MM.1S (cell line): Measurements from ENCODE around the gene HHIPL1.

ENCODE experiments used
- DNase-seq: peaks from one replicate; pipeline ENCODE4 v3.0.0-alpha.2; 2015
- H2AFZ ChIP-seq: fragments of 300-600 bp; sonication (generic); 2 replicates; pipeline ENCODE4 v1.6.0; 2016; ENCODE audit warnings: antibody characterized with exemption, low read length
- H3F3A ChIP-seq: fragments of 300-600 bp; sonication (generic); 2 replicates; pipeline ENCODE4 v1.6.1; 2016; ENCODE audit warnings: mild to moderate bottlenecking, antibody characterized with exemption, low read length, moderate library complexity, mixed read lengths; ENCODE audit not compliant: insufficient read depth
- H3K27ac ChIP-seq: fragments of 300-600 bp; sonication (generic); 2 replicates; pipeline ENCODE4 v1.5.1; 2016; ENCODE audit warnings: mild to moderate bottlenecking, low read length
- H3K27me3 ChIP-seq: fragments of 300-600 bp; sonication (generic); replicated peaks from 2 replicates; pipeline ENCODE4 v1.6.0; 2016; ENCODE audit warnings: low read length; ENCODE audit not compliant: insufficient read depth
- H3K36me3 ChIP-seq: fragments of 300-600 bp; sonication (generic); replicated peaks from 2 replicates; pipeline ENCODE4 v1.6.1; 2016; ENCODE audit warnings: mild to moderate bottlenecking, low read length, mixed read lengths; ENCODE audit not compliant: insufficient read depth
- H3K4me1 ChIP-seq: fragments of 300-600 bp; sonication (generic); 2 replicates; pipeline ENCODE4 v1.6.1; 2016; ENCODE audit warnings: low read length, mixed read lengths
- H3K4me2 ChIP-seq: fragments of 300-600 bp; sonication (generic); 2 replicates; pipeline ENCODE4 v1.6.0; 2016; ENCODE audit warnings: low read depth, low read length
- H3K4me3 ChIP-seq: fragments of 300-600 bp; sonication (generic); 2 replicates; pipeline ENCODE4 v1.5.1; 2016; ENCODE audit warnings: low read length, mixed read lengths
- H3K79me2 ChIP-seq: fragments of 300-600 bp; sonication (generic); 2 replicates; pipeline ENCODE4 v1.6.1; 2016; ENCODE audit warnings: mixed run types, low read length, mixed read lengths
- H3K9ac ChIP-seq: fragments of 300-600 bp; sonication (generic); 2 replicates; pipeline ENCODE4 v1.6.1; 2016; ENCODE audit warnings: low read length, mixed read lengths
- H3K9me2 ChIP-seq: fragments of 300-600 bp; sonication (generic); replicated peaks from 2 replicates; pipeline ENCODE4 v1.6.1; 2016; ENCODE audit warnings: mild to moderate bottlenecking, low read length, mixed read lengths; ENCODE audit not compliant: insufficient read depth
- H3K9me3 ChIP-seq: fragments of 300-600 bp; sonication (generic); replicated peaks from 2 replicates; pipeline ENCODE4 v1.6.1; 2016; ENCODE audit warnings: mild to moderate bottlenecking, low read length, mixed read lengths; ENCODE audit not compliant: insufficient read depth
- H4K20me1 ChIP-seq: fragments of 300-600 bp; sonication (generic); 2 replicates; pipeline ENCODE4 v1.6.1; 2016; ENCODE audit warnings: mild to moderate bottlenecking, low read length, moderate library complexity, mixed read lengths; ENCODE audit not compliant: insufficient read depth
- EZH2 ChIP-seq: fragments of 300-600 bp; sonication (generic); optimal IDR thresholded peaks from 2 replicates; pipeline ENCODE3; 2017; ENCODE audit warnings: low read depth, mild to moderate bottlenecking, antibody characterized with exemption, low read length, mixed read lengths
- EZH2phosphoT487 ChIP-seq: fragments of 300-600 bp; sonication (generic); IDR thresholded peaks from 2 replicates; pipeline ENCODE4 v1.6.1; 2018; ENCODE audit warnings: antibody characterized with exemption, low read length
- TF ChIP-seq, protein P1 (sequence below): fragments of 300-600 bp; sonication (generic); IDR thresholded peaks from 2 replicates; pipeline ENCODE4 v1.5.1; 2016; ENCODE audit warnings: antibody characterized with exemption, low read length, mixed read lengths

The HHIPL1 gene

DNA sequence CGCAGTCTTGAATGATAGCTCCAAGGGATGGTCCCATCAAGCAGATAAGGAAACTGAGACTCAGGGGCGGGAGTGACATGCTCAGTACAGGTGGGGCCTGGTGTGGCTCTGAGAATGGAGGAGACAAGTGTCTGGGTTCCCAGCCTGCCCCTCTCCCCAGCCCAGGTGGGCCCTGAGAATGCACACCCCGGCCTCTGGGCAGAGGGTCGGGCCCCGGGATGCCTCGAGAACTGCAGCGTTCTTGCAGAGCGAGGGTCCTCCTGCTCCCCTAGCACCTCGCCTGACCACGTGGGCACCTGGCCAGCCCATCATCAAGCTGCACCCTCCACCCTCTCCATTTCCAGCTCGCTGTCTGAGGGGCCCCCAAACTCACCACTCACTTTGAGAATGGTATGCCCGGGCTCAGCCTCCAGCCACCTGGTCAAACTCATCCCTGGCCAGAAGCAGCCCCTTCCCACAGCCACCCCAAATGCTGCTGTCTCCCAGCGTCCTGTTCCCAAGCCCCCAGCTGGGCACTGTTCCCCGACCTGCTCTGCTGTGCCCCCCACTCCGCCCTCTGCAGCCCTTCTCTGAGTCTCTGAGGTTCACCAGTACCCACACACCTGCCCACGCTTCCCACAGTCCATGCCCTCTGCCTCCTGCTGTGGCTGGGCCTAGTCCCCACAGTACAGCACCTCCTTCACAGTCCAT, 83.4 kb downstream of the HHIPL1 start:
- Histone ChIP-seq H3K4me1 (no peaks in the 10 kb centered on the region), H3K9me2 (no peaks in the 10 kb centered on the region), H3K9ac (no peak overlapping the region), H3K79me2 (no peaks in the 10 kb centered on the region), H3K27ac (no peak overlapping the region), H3K9me3 (no peaks in the 10 kb centered on the region), H2AFZ (no peak overlapping the region), H4K20me1 (no peaks in the 10 kb centered on the region), H3K4me2 (no peak overlapping the region), H3K27me3 (0 out of 2 replicates have a peak, but pooled peaks cover 4% of the 10 kb centered on the region), H3K4me3 (no peak overlapping the region), H3K36me3 (no peaks in the 10 kb centered on the region), H3F3A (no peaks in the 10 kb centered on the region)
- TF ChIP-seq EZH2: no peak
- TF ChIP-seq EZH2phosphoT487: no peak
- TF ChIP-seq, protein P1, sequence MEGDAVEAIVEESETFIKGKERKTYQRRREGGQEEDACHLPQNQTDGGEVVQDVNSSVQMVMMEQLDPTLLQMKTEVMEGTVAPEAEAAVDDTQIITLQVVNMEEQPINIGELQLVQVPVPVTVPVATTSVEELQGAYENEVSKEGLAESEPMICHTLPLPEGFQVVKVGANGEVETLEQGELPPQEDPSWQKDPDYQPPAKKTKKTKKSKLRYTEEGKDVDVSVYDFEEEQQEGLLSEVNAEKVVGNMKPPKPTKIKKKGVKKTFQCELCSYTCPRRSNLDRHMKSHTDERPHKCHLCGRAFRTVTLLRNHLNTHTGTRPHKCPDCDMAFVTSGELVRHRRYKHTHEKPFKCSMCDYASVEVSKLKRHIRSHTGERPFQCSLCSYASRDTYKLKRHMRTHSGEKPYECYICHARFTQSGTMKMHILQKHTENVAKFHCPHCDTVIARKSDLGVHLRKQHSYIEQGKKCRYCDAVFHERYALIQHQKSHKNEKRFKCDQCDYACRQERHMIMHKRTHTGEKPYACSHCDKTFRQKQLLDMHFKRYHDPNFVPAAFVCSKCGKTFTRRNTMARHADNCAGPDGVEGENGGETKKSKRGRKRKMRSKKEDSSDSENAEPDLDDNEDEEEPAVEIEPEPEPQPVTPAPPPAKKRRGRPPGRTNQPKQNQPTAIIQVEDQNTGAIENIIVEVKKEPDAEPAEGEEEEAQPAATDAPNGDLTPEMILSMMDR: no peak
- no peak for DNase-seq

- no peak overlapping the region for H3K4me3 ChIP-seq
- no peaks in the 10 kb centered on the region for H3K9me3 ChIP-seq
- no peaks in the 10 kb centered on the region for H3F3A ChIP-seq
- DNase-seq: no peak
- H3K79me2 ChIP-seq: no peaks in the 10 kb centered on the region
- no peaks in the 10 kb centered on the region for H4K20me1 ChIP-seq
- H2AFZ ChIP-seq: no peak overlapping the region
- 0 out of 2 replicates have a peak, but pooled peaks cover 4% of the 10 kb centered on the region for H3K27me3 ChIP-seq
- H3K36me3 ChIP-seq: no peaks in the 10 kb centered on the region
- H3K4me2 ChIP-seq: no peak overlapping the region
- H3K9ac ChIP-seq: no peak overlapping the region
- no peak overlapping the region for H3K27ac ChIP-seq
- H3K9me2 ChIP-seq: no peaks in the 10 kb centered on the region
- no peak for TF ChIP-seq EZH2phosphoT487
- no peaks in the 10 kb centered on the region for H3K4me1 ChIP-seq
Observed at GRCh38 chr14:99728981-99729451, 84.1 kb downstream of the HHIPL1 start.
